Mesendoderm (in vitro differentiated cells): ENCODE results near the gene ADAMTSL2.
A peak's percentile ranks its signal among the peaks of the same experiment; 100 is the strongest.

ENCODE experiments used
- DNase-seq: peaks from one replicate; pipeline ENCODE4 v3.0.0; 2013
- H2AK5ac ChIP-seq: 2 replicates; pipeline ENCODE4 v1.6.1; 2013; ENCODE audit warnings: low read length, inconsistent platforms
- H2BK120ac ChIP-seq: 2 replicates; pipeline ENCODE4 v1.6.1; 2013; ENCODE audit warnings: low read depth, mild to moderate bottlenecking, low read length, moderate library complexity, mixed read lengths
- H2BK15ac ChIP-seq: replicated peaks from 2 replicates; pipeline ENCODE4 v1.6.1; 2013; ENCODE audit warnings: low read depth, mild to moderate bottlenecking, moderate library complexity
- H2BK5ac ChIP-seq: 2 replicates; pipeline ENCODE4 v1.6.1; 2013; ENCODE audit warnings: low read length, inconsistent platforms
- H3K18ac ChIP-seq: 2 replicates; pipeline ENCODE4 v1.6.1; 2013; ENCODE audit warnings: mild to moderate bottlenecking, low read length, mixed read lengths
- H3K23ac ChIP-seq: one replicate; pipeline ENCODE4 v1.6.1; 2013; ENCODE audit warnings: low read length
- H3K27ac ChIP-seq: 2 replicates; pipeline ENCODE4 v1.5.1; 2013; ENCODE audit warnings: low read depth, mild to moderate bottlenecking, inconsistent platforms, low read length, moderate library complexity
- H3K27me3 ChIP-seq: 2 replicates; pipeline ENCODE4 v1.6.1; 2013; ENCODE audit warnings: low read length, control low read depth, mild to moderate bottlenecking, inconsistent platforms; ENCODE audit not compliant: insufficient read depth, poor library complexity
- H3K36me3 ChIP-seq: 2 replicates; pipeline ENCODE4 v1.6.1; 2013; ENCODE audit warnings: low read length, inconsistent platforms; ENCODE audit not compliant: control insufficient read depth, insufficient read depth
- H3K4ac ChIP-seq: one replicate; pipeline ENCODE4 v1.6.1; 2013; ENCODE audit warnings: low read depth, mild to moderate bottlenecking, low read length, moderate library complexity
- H3K4me1 ChIP-seq: 2 replicates; pipeline ENCODE4 v1.6.1; 2013; ENCODE audit warnings: low read depth, low read length, inconsistent platforms; ENCODE audit not compliant: control insufficient read depth
- H3K4me2 ChIP-seq: 2 replicates; pipeline ENCODE4 v1.6.1; 2013; ENCODE audit warnings: low read length
- H3K4me3 ChIP-seq: 2 replicates; pipeline ENCODE4 v1.5.1; 2013; ENCODE audit warnings: mild to moderate bottlenecking, low read length
- H3K56ac ChIP-seq: one replicate; pipeline ENCODE4 v1.6.1; 2013; ENCODE audit warnings: low read length
- H3K79me1 ChIP-seq: 2 replicates; pipeline ENCODE4 v1.6.1; 2013; ENCODE audit warnings: low read length, inconsistent platforms
- H3K79me2 ChIP-seq: 2 replicates; pipeline ENCODE4 v1.6.1; 2013; ENCODE audit warnings: mild to moderate bottlenecking, low read length; ENCODE audit not compliant: control insufficient read depth, insufficient read depth
- H3K9ac ChIP-seq: 2 replicates; pipeline ENCODE4 v1.6.1; 2013; ENCODE audit warnings: low read length, inconsistent platforms
- H4K5ac ChIP-seq: one replicate; pipeline ENCODE4 v1.6.1; 2013; ENCODE audit warnings: low read length
- H4K8ac ChIP-seq: one replicate; pipeline ENCODE4 v1.6.1; 2013; ENCODE audit warnings: low read depth, mild to moderate bottlenecking, control low read depth, low read length, moderate library complexity
- WGBS: extraction: QIAGEN DNeasy Blood & Tissue Kit; methylation state at CpG from one replicate; pipeline ENCODE4 v1.1.7; 2013; ENCODE audit warnings: low lambda C conversion rate, missing lambda C conversion rate; ENCODE audit not compliant: insufficient coverage; ENCODE audit errors: extremely low coverage; 5-methylcytosine and 5-hydroxymethylcytosine counted together

ADAMTSL2 gene

DNA sequence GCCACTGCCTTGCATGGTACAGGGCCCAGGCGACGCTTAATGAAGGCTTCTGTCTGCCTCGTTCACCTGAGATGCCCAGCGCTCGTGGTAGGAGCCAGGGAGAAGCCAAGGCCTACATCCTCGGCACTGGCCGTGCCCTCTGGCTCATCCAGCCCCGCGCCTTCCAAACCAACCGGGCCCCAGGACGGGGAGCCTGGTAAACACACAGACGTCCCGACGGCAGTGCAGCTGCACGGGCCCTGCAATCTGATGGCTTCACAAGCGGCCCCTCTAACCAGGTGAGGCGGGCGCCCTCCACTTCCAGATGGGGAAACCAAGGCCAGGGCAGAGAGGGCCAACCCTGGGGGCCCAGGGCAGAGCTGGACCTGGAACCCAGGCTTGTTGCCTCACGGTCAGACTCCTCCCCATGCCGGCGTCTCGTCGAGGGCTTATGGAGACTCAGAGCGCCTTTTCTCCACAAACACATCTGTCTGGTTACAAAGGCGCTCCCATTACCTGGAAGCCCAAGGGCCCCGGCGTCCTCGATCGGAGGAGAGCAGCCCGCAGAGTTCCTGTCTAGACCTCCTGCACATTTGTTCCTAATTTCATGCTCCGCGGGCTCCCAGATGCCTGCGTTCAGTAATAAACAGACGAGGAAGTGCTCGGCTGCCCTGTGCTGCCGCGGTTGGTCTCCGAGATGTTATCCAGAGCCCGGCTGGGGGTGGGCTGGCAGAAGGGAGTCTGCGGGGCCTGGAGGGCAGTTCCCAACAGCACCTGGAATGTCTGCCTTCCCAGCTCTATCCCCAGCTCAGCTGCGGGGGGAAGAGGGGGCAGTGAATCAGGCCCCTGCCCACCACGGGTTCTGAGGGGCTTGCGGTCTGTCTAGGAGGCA lies 51.2 kb downstream of the ADAMTSL2 start:
- H2BK15ac ChIP-seq = no peak overlapping the region
- H3K9ac ChIP-seq = no peak overlapping the region
- H3K4me2 ChIP-seq = no peak overlapping the region
- no peak overlapping the region for H3K27ac ChIP-seq
- no CpG with 5 or more reads among the region's 43 CpGs for WGBS
- no peak overlapping the region for H2BK120ac ChIP-seq
- H3K79me2 ChIP-seq = no peaks in the 10 kb centered on the region
- peak overlapping the region; percentile 9 for H3K56ac ChIP-seq
- H4K5ac ChIP-seq = no peak overlapping the region
- no peak overlapping the region for H3K23ac ChIP-seq
- no peaks in the 10 kb centered on the region for H3K79me1 ChIP-seq
- H4K8ac ChIP-seq = no peak overlapping the region
- no peak overlapping the region for H2AK5ac ChIP-seq
- peaks cover 8% of the 10 kb centered on the region for H3K4me1 ChIP-seq
- no peak for DNase-seq
- no peaks in the 10 kb centered on the region for H3K27me3 ChIP-seq
- H3K4ac ChIP-seq = no peak overlapping the region
- H3K18ac ChIP-seq = no peak overlapping the region
- H3K36me3 ChIP-seq = no peaks in the 10 kb centered on the region
- no peak overlapping the region for H3K4me3 ChIP-seq
- no peak overlapping the region for H2BK5ac ChIP-seq

DNA sequence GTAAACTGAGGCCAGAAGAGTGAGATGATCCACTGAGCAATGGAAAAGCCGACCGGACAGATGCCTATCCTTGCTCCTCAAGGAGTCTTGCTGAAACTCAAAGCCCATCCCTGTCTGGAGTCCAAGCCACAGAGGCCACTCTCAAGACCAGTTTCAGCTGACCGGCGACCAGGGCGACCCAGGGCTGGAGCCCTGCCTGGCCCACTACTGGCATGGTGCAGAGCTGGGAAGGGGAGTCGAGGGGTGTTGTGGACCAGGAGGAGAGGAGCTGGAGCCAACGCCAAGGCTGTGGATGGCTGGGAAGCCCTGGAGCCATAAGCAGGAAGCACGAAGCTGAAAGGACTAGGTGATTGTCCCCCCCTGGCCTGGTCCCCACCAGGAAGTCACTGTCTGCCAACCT lies 52.5 kb downstream of the ADAMTSL2 start:
- no peak overlapping the region for H2BK120ac ChIP-seq
- H3K27me3 ChIP-seq = no peaks in the 10 kb centered on the region
- no peak overlapping the region for H2BK15ac ChIP-seq
- WGBS = no CpG with 5 or more reads among the region's 8 CpGs
- H2AK5ac ChIP-seq = no peak overlapping the region
- H3K4me3 ChIP-seq = no peak overlapping the region
- H3K79me1 ChIP-seq = no peaks in the 10 kb centered on the region
- no peak overlapping the region for H3K18ac ChIP-seq
- H3K56ac ChIP-seq = no peak overlapping the region
- no peak overlapping the region for H4K5ac ChIP-seq
- peaks cover 7% of the 10 kb centered on the region for H3K4me1 ChIP-seq
- H2BK5ac ChIP-seq = no peak overlapping the region
- no peaks in the 10 kb centered on the region for H3K79me2 ChIP-seq
- H3K4me2 ChIP-seq = no peak overlapping the region
- DNase-seq = no peak
- H4K8ac ChIP-seq = no peak overlapping the region
- H3K27ac ChIP-seq = no peak overlapping the region
- H3K9ac ChIP-seq = no peak overlapping the region
- H3K36me3 ChIP-seq = no peaks in the 10 kb centered on the region
- no peak overlapping the region for H3K4ac ChIP-seq
- no peak overlapping the region for H3K23ac ChIP-seq

DNA sequence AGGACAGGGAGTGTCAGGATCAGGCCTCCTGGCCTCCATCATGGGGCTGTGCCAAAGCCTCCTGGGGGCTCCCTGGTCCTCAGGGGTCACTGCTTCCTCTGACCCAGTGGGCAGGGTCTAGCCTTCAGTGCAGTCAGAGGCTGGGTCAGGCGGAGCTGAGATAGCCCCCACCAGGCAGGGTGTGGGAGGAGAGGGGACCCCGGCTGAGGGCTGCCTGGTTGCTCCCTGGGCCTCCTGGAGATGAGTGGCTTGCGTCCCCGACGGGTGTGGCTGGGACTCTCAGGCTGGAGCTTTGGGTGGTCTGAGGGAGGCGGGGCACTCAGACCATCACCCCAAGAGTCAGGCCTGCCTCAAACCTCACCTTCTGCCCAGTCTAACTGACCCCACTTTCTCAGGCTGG lies 53.0 kb downstream of the ADAMTSL2 start:
- no CpG with 5 or more reads among the region's 6 CpGs for WGBS
- no peak overlapping the region for H3K56ac ChIP-seq
- H3K18ac ChIP-seq = no peak overlapping the region
- H3K4ac ChIP-seq = no peak overlapping the region
- no peak for DNase-seq
- H3K36me3 ChIP-seq = no peaks in the 10 kb centered on the region
- H2AK5ac ChIP-seq = no peak overlapping the region
- no peak overlapping the region for H4K5ac ChIP-seq
- H3K4me3 ChIP-seq = no peak overlapping the region
- no peak overlapping the region for H4K8ac ChIP-seq
- H3K79me1 ChIP-seq = no peaks in the 10 kb centered on the region
- H2BK15ac ChIP-seq = no peak overlapping the region
- no peak overlapping the region for H3K9ac ChIP-seq
- no peak overlapping the region for H2BK120ac ChIP-seq
- H3K27ac ChIP-seq = no peak overlapping the region
- H3K4me2 ChIP-seq = no peak overlapping the region
- no peaks in the 10 kb centered on the region for H3K27me3 ChIP-seq
- H2BK5ac ChIP-seq = no peak overlapping the region
- H3K4me1 ChIP-seq = peaks cover 7% of the 10 kb centered on the region
- H3K79me2 ChIP-seq = no peaks in the 10 kb centered on the region
- H3K23ac ChIP-seq = no peak overlapping the region

DNA sequence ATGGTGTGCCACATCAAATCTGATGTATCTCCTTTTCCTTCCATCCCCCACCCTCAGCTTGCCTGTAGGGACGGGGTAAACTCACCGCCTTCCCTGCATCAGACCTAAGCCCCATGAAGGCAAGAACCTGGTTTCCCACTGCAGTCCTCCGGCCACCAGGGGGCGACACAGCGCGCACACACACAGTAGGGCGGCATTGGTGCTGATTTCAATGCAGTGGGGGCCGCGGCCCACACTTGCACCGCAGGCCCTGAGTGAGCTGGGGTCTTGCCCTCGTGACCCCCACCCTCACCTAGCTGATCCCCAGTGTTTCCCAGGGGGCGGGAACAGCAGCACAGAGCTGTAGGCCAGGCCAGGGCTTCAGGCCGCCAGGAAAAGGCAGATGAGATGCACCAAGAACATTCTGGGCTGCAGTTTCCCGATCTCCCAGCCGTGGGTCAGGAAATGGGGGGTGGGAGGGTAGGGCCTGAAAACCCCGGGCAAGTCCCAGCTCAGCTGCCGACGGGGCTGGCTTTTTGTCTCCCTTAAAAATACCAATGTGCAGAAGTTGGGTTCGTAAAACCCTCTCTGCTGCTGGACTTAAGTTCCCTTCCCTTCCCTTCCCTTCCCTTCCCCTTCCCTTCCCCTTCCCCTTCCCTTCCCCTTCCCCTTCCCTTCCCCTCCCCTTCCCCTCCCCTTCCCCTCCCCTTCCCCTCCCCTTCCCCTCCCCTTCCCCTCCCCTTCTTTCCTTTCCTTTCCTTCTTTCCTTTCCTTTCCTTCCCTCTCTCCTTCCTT lies 55.1 kb downstream of the ADAMTSL2 start:
- H3K27ac ChIP-seq = no peak overlapping the region
- no peaks in the 10 kb centered on the region for H3K79me1 ChIP-seq
- peak; percentile 75 for DNase-seq
- peak overlapping the region; percentile 75 for H3K56ac ChIP-seq
- no peak overlapping the region for H3K4me2 ChIP-seq
- H3K4ac ChIP-seq = no peak overlapping the region
- peaks cover 2% of the 10 kb centered on the region for H3K4me1 ChIP-seq
- no peak overlapping the region for H4K5ac ChIP-seq
- H2BK15ac ChIP-seq = no peak overlapping the region
- H3K79me2 ChIP-seq = no peaks in the 10 kb centered on the region
- no peak overlapping the region for H2AK5ac ChIP-seq
- no peak overlapping the region for H3K18ac ChIP-seq
- peak overlapping the region; percentile 32 for H3K9ac ChIP-seq
- no peak overlapping the region for H4K8ac ChIP-seq
- H3K23ac ChIP-seq = no peak overlapping the region
- no peak overlapping the region for H2BK5ac ChIP-seq
- H2BK120ac ChIP-seq = no peak overlapping the region
- WGBS = no CpG with 5 or more reads among the region's 19 CpGs
- no peaks in the 10 kb centered on the region for H3K27me3 ChIP-seq
- H3K36me3 ChIP-seq = no peaks in the 10 kb centered on the region
- no peak overlapping the region for H3K4me3 ChIP-seq

DNA sequence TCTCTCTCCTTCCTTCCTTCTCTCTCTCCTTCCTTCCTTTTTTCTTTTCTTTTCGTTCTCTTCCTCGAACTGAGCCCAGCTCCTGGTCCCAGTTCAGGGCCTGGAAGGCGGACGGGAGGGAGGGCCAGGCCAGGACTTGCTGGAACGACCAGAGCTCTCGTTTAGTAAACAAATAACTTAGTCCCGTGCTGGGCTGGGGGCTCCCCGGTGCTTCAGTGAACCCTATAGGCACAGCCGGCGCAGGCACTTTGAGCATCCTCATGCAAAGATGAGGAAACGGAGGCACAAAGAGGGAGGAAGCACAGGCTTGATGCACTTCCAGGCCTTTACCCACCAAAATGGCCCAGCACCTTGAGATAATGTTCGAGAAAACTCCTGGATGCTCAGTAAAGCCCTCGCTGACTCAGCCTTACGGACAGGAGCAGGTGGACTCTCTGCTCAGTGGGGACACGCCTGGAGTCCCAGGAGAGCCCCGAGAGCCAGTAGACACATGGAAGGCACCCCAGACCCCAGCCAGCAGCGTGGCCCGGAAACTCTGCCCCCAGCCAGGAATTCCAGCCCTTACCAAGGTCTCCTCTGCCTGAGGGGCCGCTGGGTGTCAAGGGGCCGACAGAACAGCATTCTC lies 55.8 kb downstream of the ADAMTSL2 start:
- no peak overlapping the region for H3K56ac ChIP-seq
- H3K79me2 ChIP-seq = no peaks in the 10 kb centered on the region
- no peak overlapping the region for H3K9ac ChIP-seq
- H4K8ac ChIP-seq = no peak overlapping the region
- no peaks in the 10 kb centered on the region for H3K27me3 ChIP-seq
- no peak overlapping the region for H3K27ac ChIP-seq
- H4K5ac ChIP-seq = no peak overlapping the region
- no peak overlapping the region for H2AK5ac ChIP-seq
- H3K4me3 ChIP-seq = no peak overlapping the region
- DNase-seq = no peak
- no peaks in the 10 kb centered on the region for H3K79me1 ChIP-seq
- no peak overlapping the region for H2BK15ac ChIP-seq
- no peak overlapping the region for H3K4me2 ChIP-seq
- H2BK5ac ChIP-seq = no peak overlapping the region
- no CpG with 5 or more reads among the region's 20 CpGs for WGBS
- H2BK120ac ChIP-seq = no peak overlapping the region
- H3K4ac ChIP-seq = no peak overlapping the region
- no peak overlapping the region for H3K23ac ChIP-seq
- no peaks in the 10 kb centered on the region for H3K4me1 ChIP-seq
- no peaks in the 10 kb centered on the region for H3K36me3 ChIP-seq
- H3K18ac ChIP-seq = no peak overlapping the region
